Stimulated activated CD4-positive, alpha-beta T cell treated with anti-CD3 and anti-CD28 coated beads, TNF-alpha, amount 100 ng/mL, for 24 hours (primary cell): ENCODE data around the gene CADPS2.

Source experiments
- DNase-seq, 3 experiments: peaks; one replicate each; pipeline ENCODE4 v3.0.0-alpha.2; 2020; ENCODE audit warnings: low read depth in 3 of 3

Gene CADPS2

DNA sequence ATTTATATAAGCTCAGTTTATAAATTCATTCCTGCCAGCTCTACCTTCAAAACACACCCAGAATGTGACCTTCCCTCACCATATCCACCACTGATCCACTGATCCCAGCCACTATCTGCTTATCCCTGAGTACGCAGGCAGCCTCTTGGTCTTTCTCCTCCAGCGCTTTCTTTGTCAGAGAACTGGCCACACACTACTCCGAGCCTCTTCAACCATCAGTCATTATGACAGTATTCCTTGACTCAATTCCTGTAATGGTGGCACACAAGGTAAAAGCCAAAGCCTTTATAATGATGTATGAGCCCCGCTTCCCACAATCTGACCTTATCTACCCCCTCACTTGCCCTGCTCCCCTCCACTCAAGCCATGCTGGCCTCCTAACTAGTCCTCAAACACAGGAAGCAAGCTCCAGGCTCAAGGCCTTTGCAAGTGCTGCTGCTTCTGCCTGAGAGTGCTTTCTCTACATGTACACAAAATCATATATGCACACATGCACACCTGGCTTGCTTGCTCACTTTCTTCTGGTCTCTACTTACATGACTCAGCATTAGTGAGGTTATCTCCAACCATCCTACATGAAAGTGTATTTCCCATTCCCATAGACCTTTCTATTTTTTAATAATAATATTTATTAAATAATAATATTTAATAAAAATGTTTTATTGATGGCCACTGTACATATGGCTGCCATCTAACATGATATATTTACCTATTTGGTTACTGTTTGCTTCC is 431.3 kb downstream of the CADPS2 start:
- DNase-seq: no peak

GRCh38 chr7:122453432-122453831 is 432.8 kb downstream of the CADPS2 start:
- DNase-seq: no peak

DNA sequence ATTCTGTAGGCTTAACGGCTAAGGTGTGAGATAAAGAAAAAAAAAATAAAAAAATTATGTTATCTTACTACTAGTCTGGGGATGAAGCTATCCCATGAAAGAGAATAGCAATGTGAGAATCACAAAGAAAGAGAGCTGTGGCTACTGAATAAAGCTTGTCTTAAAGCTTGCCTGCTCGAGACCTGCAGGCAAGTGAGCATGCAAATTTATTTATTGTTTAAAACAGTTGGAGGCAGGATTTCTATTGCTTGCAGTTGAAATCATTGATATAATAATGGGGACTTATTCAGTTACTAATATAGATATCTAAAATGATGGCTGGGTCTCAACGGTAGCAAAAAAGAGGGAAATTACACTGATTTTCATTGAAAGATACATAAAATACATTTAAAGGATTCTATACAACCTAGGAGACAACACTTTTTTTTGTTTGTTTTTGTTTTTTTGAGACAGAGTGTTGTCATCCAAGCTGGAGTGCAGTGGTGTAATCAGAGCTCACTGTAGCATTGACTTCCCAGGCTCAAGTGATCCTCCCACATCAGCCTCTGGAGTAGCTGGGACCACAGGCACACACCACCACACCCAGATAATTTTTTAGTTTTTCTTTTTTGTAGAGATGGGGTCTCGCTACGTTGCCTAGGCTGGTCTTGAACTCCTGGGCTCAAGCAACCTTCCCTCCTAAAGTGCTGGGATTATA is 437.2 kb downstream of the CADPS2 start:
- DNase-seq: no peak

GRCh38 chr7:122442929-122443328 is 443.3 kb downstream of the CADPS2 start:
- DNase-seq: no peak

DNA sequence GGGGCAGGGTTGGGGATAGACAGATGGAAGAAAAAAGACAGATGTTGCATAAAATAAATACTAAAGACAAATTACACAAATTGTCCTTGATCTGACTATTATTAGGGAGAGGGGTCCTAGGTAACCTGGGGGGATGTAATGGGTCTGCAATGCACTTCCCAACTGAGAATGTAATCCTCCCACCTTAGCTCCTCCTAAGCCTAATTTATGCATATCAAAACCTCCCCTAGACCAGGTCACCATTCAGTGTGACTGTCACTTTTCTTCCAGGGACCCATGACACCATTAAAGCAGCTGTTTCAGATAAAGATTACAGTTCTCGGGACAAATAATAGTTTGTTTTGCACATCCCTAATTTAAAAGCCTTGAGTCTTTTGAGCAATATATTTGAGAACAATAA is 447.8 kb downstream of the CADPS2 start:
- DNase-seq: no peak

- no peak for DNase-seq
These were observed 448.3 kb downstream of the CADPS2 start for GRCh38 chr7:122438006-122438405.

GRCh38 chr7:122433765-122434164 is 452.5 kb downstream of the CADPS2 start:
- DNase-seq: no peak

GRCh38 chr7:122430710-122431109 is 455.6 kb downstream of the CADPS2 start:
- no peak for DNase-seq

DNA sequence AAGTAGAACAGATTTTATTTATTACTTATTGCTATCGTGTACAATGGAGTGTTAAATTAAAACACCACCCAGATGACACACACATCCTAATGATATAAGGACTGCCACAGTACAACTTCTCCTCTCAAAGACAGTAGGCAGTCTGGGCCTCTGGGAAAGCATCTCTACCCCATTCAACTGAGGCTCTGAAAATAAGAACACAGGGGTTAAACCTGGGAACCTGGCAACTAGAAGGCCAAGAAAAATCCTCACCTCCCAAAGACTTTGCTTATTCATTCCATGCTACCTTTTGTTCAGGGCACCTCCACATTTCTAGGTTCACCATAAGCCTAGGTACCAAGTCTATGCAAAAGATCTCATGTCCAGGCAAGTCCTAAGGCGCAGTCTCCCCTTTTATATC is 456.3 kb downstream of the CADPS2 start:
- no peak for DNase-seq

- DNase-seq: no peak
These were observed 460.5 kb downstream of the CADPS2 start for GRCh38 chr7:122425731-122426130.

GRCh38 chr7:122423591-122423990 is 462.7 kb downstream of the CADPS2 start:
- DNase-seq: no peak

GRCh38 chr7:122416336-122416735 is 469.9 kb downstream of the CADPS2 start:
- DNase-seq: no peak

DNA sequence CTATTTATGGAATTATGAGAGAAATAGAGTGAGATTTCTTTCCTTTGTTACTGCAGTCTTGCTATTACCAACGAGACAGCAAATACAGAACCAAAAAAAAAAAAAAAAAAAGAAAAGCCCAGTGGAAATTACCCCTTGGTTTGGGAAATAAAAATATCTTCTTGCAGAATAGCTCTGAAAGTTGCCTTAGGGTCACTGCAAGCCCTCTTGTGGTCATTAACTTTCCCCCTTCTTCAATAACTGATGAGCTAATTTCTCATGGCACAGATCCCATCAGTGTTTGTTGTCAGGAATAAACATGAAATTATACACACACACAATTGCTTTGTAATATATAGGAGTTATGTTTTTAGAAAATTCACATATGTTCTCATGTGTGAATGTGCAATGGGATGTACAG is 470.8 kb downstream of the CADPS2 start:
- DNase-seq: no peak

GRCh38 chr7:122413339-122413738 is 472.9 kb downstream of the CADPS2 start:
- no peak for DNase-seq

DNA sequence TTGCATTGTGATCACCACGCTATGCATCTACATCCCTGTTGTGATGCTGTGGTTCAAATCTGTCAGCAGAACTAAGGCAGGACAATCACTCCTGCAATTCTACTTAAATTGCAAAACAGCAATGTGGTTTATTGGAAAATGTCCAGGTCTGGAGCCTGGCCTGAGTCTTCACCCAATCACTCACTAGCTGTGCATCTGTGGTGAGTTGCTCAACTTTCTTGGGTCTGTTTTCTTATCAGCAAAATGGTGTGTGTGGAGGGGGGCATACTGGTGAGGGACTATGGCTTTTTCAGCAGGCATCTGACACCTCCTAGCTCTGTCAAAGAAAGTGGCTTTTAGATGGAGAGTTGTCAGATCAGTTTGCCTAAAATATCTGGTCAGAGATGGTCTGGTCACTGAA is 473.4 kb downstream of the CADPS2 start:
- DNase-seq: no peak

GRCh38 chr7:122412441-122412840 is 473.8 kb downstream of the CADPS2 start:
- no peak for DNase-seq

DNA sequence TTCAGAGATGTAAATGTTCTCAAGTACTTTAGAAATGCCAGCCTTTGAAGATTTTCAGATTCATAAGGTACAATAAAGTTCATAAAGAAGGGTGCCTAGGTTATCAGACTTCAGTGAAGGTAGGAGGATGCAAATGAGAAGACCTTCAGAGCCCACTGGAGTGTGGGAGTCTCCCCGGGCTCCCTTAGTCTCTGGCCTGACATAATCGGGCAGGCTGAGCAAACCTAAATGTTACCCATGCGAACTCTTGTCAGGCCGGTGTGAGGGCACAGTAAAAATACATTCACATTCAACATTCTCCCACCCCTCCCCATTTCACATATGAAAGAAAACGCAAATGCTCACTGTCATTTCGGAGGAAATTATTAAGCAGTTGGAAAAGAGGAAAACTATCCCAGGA is 479.1 kb downstream of the CADPS2 start:
- no peak for DNase-seq

- DNase-seq: no peak
These were observed 483.1 kb downstream of the CADPS2 start for GRCh38 chr7:122403113-122403512.

DNA sequence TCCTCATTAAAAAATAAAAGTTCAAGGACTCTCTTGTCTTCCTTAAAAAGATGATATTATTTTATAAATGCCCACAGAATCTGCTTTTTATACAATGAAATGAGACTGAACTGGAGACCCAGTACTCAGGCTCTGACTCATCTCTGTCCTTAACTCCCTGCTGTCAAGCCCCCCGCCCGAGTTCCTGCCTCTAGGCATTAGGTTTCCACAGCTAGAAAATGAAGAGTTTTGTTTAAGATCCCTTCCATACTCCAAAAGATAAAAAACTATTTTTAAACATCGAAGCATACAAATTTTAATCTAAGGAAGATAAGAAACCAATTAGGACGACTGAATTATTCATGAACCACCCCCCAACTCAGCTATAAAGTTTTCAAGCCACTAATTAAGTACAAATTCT is 484.0 kb downstream of the CADPS2 start:
- no peak for DNase-seq

GRCh38 chr7:122397381-122397780 is 488.9 kb downstream of the CADPS2 start:
- no peak for DNase-seq

DNA sequence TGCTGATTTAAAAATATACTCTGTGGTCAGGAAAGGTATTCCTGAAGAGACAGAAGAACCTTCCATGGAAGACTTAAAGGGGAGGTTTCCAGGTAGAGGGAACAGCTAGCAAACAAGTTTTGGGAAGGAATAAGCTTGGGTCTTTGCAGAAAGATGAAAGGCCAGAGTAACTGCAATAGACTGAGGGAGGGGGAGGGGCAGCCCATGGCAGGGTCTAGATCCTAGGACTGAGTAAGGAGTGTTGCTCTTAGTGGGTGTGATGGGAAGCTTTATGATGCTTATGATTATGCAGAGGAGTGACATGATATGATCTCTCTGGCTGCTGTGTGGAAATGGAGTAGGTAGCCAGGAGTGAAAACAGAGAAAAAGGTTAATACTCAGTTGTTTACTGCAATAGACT is 491.7 kb downstream of the CADPS2 start:
- no peak for DNase-seq

DNA sequence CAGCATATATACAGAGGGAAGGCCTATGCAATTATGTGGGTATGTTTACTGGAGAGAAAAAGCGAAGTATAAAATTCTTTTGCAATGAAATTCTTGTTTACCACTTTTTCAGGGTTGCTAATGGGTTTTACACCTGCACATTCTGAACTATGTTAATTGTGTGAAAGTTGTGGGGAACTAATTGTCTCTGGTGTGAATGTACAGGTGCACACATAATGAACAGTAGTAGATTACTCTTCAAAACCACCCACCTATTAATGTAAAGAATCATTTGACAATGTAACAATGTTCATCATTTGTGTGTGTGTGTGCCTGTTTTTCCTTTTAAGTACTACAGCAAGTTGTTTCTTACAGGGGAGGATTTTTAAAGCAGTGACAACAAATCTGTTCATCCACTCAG is 501.7 kb downstream of the CADPS2 start:
- no peak for DNase-seq

GRCh38 chr7:122383934-122384333 is 502.3 kb downstream of the CADPS2 start:
- DNase-seq: no peak

GRCh38 chr7:122380992-122381391 is 505.3 kb downstream of the CADPS2 start:
- DNase-seq: no peak
